Ascending aorta (tissue), 2 donors: ENCODE measurements around the gene USP10. TPM values are rescaled to one million over a fixed set of nuclear protein-coding genes. Genes with fewer than 3 reads are reported as not detected.
A peak's percentile ranks its signal among the peaks of the same experiment; 100 is the strongest.

Experiments used
- DNase-seq, 2 donors: peaks; one replicate each; pipeline ENCODE4 v3.0.0-alpha.2; 2019; ENCODE audit warnings: low spot score in 2 of 2
- H3K27ac ChIP-seq, 2 donors: fragments of 200-600 bp; sonication (generic); one replicate each; pipeline ENCODE4 v1.5.1; 2016 to 2017; ENCODE audit warnings: mild to moderate bottlenecking in 1 of 2
- H3K27me3 ChIP-seq: fragments of 200-600 bp; sonication (generic); one replicate; pipeline ENCODE4 v1.5.1; 2017
- H3K36me3 ChIP-seq, 2 donors: fragments of 200-600 bp; sonication (generic); one replicate each; pipeline ENCODE4 v1.5.1; 2016
- H3K4me1 ChIP-seq, 2 donors: fragments of 200-600 bp; sonication (generic); one replicate each; pipeline ENCODE4 v1.5.1; 2016 to 2017; ENCODE audit warnings: mild to moderate bottlenecking in 1 of 2
- H3K4me3 ChIP-seq, 2 donors: fragments of 200-600 bp; sonication (generic); one replicate each; pipeline ENCODE4 v1.5.1; 2016 to 2017; ENCODE audit warnings: mild to moderate bottlenecking in 1 of 2
- H3K9me3 ChIP-seq, 2 donors: fragments of 200-600 bp; sonication (generic); one replicate each; pipeline ENCODE4 v1.5.1; 2016
- intact Hi-C: fragments of 100-400 bp; cut with DNase I; formaldehyde crosslinking; loops from one replicate; pipeline ENCODE4 v1.15.1; 2023
- total RNA-seq: library from RNA; depleted of rRNA; stranded (reverse); fragments of >200 nt; gene quantifications from one replicate; pipeline ENCODE4 v1.1.0, GENCODE V29; 2016
- TF ChIP-seq, protein P1 (sequence below), 3 experiments: fragments of 200-600 bp in 2 of 3; fragments of 450-650 bp in 1 of 3; sonication (generic) in 2 of 3; IDR thresholded peaks; one replicate each; pipeline ENCODE4 v1.5.1; 2016 to 2019; ENCODE audit warnings: antibody characterized with exemption in 3 of 3, mild to moderate bottlenecking in 1 of 3, moderate library complexity in 1 of 3

The USP10 gene
- total RNA-seq, 1 donor from 2014 or later = 27.8 TPM

DNA sequence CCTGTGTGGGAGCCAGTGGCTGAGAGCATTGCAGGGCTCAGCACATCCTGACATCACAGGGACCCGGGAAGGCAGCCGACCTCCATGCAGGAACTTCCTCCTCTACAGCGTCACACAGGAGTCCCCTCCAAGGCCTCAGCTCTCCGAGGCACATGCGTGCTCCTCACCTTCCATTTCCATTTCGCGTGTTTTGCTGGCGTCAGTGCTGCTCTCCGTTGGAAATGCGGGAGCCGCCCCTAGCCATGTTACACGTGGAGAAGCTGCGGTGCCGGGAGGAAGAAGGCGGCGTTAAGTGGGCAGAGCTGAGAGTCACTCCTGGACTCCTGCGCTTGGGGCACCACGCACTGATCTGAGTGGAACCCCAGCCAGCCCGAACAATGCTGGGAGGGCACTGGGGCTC lies 94.8 kb downstream of the USP10 start:
- Histone ChIP-seq H3K4me1 (no peaks in the 10 kb centered on the region), H3K36me3 (no peaks in the 10 kb centered on the region), H3K9me3 (no peaks in the 10 kb centered on the region), H3K4me3 (no peak overlapping the region), H3K27me3 (no peaks in the 10 kb centered on the region), H3K27ac (peak overlapping the region; percentile 5 to 36)
- intact Hi-C loops = no loop called here
- DNase-seq = no peak
- TF ChIP-seq, protein P1, sequence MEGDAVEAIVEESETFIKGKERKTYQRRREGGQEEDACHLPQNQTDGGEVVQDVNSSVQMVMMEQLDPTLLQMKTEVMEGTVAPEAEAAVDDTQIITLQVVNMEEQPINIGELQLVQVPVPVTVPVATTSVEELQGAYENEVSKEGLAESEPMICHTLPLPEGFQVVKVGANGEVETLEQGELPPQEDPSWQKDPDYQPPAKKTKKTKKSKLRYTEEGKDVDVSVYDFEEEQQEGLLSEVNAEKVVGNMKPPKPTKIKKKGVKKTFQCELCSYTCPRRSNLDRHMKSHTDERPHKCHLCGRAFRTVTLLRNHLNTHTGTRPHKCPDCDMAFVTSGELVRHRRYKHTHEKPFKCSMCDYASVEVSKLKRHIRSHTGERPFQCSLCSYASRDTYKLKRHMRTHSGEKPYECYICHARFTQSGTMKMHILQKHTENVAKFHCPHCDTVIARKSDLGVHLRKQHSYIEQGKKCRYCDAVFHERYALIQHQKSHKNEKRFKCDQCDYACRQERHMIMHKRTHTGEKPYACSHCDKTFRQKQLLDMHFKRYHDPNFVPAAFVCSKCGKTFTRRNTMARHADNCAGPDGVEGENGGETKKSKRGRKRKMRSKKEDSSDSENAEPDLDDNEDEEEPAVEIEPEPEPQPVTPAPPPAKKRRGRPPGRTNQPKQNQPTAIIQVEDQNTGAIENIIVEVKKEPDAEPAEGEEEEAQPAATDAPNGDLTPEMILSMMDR (IDR thresholded peaks at IDR 0.05) = no peak

DNA sequence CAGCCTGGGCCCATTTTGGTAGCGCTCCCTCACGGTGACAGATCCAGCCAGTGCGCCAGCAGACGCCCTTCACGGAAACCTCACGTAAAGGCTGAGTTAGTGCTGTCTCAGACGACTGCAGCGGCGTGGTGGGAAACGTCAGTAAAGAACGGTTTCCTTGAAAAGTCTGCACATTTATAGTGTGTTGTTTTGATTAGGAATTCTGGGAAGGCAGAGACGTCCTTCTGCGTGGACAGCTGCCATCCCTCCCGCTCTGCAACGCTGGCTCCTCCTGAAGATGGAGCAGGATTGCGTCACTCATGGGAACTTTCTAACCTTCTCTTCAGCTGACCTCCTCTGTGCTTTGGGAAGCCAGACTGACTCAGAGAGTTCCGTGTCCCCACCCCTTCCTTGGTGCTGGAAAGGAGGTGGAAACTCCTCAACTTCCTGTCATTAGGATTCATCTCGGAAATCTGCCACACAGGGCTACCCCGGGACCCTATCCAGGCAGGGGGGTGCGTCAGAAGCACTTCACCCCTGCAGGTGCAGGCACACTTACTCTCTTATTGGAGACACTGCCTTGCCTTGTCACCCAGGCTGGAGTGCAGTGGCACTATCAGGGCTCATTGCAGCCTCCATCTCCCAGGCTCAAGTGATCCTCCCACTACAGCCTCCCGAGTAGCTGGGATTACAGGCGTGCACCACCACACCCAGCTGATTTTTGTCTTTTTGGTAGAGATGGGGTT lies 95.7 kb downstream of the USP10 start:
- intact Hi-C loops = no loop called here
- H3K36me3 ChIP-seq = no peaks in the 10 kb centered on the region
- no peaks in the 10 kb centered on the region for H3K4me1 ChIP-seq
- H3K27me3 ChIP-seq = no peaks in the 10 kb centered on the region
- no peaks in the 10 kb centered on the region for H3K9me3 ChIP-seq
- peak in 1 of 2 donors; percentile 86 for DNase-seq
- H3K4me3 ChIP-seq = peak overlapping the region in 1 of 2 donors; percentile 35
- TF ChIP-seq, protein P1 (IDR thresholded peaks at IDR 0.05) = no peak
- H3K27ac ChIP-seq = peak overlapping the region; percentile 5 to 36

DNA sequence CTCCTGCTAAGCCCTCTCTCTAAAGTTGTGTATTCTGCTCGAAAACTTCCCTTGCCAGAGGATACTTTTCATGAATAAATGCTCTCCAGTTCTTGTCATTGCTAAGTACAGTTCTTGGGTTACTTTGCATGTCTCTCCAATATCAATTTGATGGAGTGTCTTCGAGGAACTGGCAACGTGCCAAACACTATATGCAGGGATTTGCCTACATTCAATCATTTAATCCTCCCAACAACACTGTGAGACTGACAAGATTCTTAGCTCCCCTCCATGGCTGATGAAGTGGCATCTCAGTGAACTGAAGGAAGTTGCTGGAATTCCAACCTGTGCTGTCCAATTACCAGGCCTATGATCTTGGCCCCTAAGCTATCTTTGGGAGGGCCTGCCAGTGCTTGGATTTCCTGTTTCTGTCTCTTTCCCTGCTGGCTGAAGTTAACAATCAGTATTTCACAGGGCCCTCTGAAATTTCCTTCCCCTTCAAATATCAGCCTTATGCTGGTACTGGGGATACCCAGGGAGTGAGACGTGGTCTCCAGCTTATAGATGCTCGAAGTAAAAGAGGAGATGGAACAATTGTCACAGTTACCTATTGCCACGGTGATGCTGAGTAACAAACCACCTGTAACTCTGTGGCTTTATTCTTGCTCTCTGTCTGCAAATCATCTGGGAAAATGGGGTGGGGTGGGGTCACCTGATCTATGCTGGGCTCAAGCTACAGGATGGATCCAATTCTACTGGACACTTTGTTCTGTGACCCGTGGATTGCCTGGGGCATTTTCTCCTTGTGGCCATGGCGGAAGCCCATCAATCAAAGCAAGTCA lies 100.6 kb downstream of the USP10 start:
- Histone ChIP-seq H3K4me1 (no peaks in the 10 kb centered on the region), H3K36me3 (no peaks in the 10 kb centered on the region), H3K27ac (no peak overlapping the region), H3K9me3 (no peaks in the 10 kb centered on the region), H3K27me3 (no peaks in the 10 kb centered on the region), H3K4me3 (no peak overlapping the region)
- TF ChIP-seq, protein P1 (IDR thresholded peaks at IDR 0.05) = no peak
- no peak for DNase-seq
- intact Hi-C loops = no loop called here

DNA sequence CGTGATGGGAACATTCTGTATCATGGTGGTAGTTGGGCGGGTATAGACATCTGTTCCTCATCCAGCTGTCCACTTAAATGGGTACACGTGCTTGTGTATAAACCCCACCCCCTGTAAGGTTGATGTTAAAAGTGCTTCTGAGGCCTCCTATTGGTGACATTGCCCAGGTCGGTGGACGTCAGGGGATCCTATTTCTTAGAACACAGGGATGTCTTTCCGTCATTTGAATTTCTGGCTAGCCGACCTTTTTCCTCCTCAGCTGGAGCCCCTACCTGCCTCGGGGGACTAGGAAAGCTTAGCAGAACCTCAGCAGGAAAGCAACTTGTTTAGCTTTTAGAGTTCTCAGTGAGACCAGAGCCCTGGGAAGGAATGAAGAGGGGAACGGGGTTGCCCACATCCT lies 103.3 kb downstream of the USP10 start:
- Histone ChIP-seq H3K36me3 (no peaks in the 10 kb centered on the region), H3K4me3 (no peak overlapping the region), H3K27ac (no peak overlapping the region), H3K27me3 (no peaks in the 10 kb centered on the region), H3K9me3 (no peaks in the 10 kb centered on the region), H3K4me1 (no peaks in the 10 kb centered on the region)
- intact Hi-C loops = no loop called here
- DNase-seq = no peak
- TF ChIP-seq, protein P1 (IDR thresholded peaks at IDR 0.05) = no peak

DNA sequence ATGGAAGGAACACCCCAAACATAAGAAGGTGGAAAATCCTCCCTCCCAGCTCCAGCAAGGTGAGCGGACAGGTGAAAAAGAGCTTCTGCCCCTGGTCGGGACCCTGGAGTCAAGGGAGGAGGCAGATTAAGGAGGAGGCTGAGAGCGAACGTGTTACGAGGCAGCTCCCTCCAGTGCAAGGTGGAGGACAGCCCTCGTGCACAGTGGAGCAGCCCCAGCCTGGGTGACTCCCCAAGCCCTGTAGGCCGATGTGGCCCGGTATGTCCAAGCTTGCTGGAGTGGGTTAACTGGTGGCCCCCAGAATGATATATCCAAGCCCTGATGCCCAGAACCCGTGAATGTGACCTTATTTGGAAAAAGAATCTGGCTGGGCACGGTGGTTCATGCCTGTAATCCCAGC lies 104.5 kb downstream of the USP10 start:
- no peaks in the 10 kb centered on the region for H3K9me3 ChIP-seq
- no peak for DNase-seq
- H3K27ac ChIP-seq = no peak overlapping the region
- no peaks in the 10 kb centered on the region for H3K36me3 ChIP-seq
- H3K4me1 ChIP-seq = no peaks in the 10 kb centered on the region
- TF ChIP-seq, protein P1 (IDR thresholded peaks at IDR 0.05) = no peak
- intact Hi-C loops = no loop called here
- H3K4me3 ChIP-seq = no peak overlapping the region
- H3K27me3 ChIP-seq = no peaks in the 10 kb centered on the region
